Stimulated activated CD4-positive, alpha-beta T cell treated with anti-CD3 and anti-CD28 coated beads, TNF-alpha, amount 100 ng/mL, for 1 hour (primary cell): Measurements from ENCODE around the gene PCSK5.
"Not testable (repeated sequence)": the region's sequence is repeated elsewhere in the genome, so short reads cannot be mapped to it uniquely, and the experiment has no call there.

Source experiments
- DNase-seq, 3 donors: peaks; one replicate each; pipeline ENCODE4 v3.0.0-alpha.2; 2020; ENCODE audit warnings: low read depth in 3 of 3, low spot score in 1 of 3

PCSK5 gene

GRCh38 chr9:75962013-75962661 lies 71.7 kb downstream of the PCSK5 start:
- no peak for DNase-seq

DNA sequence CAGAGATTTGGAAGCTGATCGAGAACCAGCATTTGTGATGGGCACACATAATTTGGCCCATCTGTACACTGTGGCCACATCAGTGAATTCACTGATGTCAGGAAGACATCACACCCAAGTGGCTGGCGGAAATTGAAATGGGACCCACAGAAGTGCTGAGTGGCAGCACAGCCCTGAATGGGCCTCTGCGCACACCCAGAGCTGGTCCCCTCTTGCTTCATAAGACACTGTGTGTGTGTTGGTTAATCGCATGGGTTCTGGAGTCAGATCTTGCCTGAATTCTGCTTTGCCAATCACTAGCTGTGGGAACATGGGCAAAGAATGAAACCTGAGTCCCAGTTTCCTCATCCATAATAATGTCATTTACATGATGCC lies 72.2 kb downstream of the PCSK5 start:
- DNase-seq = no peak

DNA sequence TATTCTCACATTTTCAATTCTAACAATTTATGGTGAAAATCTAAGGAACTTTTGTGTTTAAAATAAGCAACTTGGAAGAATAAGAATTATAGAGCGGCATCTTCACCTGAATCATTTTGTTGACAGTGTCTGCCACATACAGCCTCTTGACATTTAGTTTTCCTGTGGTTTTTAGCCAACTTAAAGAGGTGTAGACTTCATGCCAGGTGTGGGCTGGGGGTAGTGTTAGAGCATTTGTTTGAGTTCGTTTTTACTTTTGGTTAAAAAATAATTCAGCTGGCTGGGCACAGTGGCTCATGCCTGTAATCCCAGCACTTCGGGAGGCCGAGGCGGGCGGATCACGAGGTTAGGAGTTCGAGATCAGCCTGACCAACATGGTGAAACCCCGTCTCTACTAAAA lies 72.8 kb downstream of the PCSK5 start:
- not testable (repeated sequence) for DNase-seq

GRCh38 chr9:75964427-75964826 lies 74.0 kb downstream of the PCSK5 start:
- no peak for DNase-seq

DNA sequence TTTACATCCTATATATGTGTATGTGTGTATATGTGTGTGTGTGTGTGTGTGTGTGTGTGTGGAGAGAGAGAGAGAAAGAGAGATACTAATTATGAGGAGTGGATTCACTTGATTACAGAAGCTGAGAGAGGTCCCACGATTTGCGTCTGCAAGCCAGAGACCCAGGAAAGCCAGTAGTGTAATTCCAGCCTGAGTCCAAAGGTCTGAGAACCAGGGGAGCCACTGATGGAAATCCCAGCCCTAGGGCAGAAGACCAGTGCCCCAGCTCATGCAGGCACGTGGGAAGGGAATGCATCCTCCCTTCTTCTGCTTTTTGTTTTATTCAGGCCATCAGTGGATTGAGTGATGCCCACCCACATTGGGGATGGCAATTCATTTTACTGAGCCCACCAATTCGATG lies 74.8 kb downstream of the PCSK5 start:
- no peak for DNase-seq

DNA sequence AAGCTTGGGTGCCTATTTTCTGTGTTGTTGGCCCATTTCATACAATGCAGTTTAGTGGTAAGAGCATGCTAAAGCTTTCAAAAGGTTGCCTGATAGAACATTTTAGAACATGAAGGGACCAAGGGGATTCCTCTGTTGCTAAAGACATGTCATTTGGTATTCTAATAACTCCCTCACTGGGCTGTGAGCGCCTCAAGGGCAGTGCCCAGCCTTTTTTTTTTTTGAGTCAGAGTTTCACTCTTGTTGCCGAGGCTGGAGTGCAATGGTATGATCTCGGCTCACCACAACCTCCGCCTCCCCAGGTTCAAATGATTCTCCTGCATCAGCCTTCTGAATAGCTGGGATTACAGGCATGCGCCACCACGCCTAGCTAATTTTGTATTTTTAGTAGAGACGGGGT lies 77.1 kb downstream of the PCSK5 start:
- no peak for DNase-seq

DNA sequence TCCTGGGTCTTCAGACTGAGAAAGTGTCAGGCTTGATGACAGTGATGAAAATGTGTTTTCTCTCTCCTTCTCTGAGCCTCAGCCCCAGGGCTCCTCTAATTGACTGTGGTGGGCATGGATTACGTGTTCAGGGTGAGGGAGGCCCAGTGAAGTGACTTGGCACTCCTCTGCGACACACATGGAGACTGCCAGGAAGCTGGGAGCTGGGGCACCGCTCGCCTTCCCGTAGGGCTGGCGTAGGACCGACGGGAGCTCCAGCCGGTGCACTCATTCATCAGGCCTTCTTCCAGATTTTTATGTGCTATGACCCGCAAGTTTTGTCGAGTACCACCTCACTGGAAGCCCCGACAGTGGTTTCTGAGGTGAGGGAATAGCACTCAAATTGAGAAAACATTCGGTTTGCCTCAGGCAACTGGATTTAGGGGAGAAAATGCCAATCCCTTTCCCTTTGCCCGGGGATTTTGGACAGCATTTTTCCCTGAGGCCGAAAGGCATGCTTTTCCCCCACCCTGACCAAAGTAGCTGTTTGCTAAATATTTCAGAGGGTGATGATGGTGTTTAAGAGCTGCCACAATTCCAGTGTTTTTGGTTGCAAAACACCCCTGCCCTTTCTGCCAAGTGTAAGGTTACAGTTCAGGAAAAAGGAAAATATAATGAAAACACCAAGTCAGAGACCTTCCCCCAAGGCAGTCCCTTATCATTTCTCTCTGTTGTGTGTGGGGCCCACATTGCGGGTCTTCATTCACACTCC lies 83.7 kb downstream of the PCSK5 start:
- DNase-seq = no peak

GRCh38 chr9:75975071-75975470 lies 84.6 kb downstream of the PCSK5 start:
- DNase-seq = no peak

- DNase-seq = no peak
These were observed 86.1 kb downstream of the PCSK5 start for GRCh38 chr9:75976549-75976948.

DNA sequence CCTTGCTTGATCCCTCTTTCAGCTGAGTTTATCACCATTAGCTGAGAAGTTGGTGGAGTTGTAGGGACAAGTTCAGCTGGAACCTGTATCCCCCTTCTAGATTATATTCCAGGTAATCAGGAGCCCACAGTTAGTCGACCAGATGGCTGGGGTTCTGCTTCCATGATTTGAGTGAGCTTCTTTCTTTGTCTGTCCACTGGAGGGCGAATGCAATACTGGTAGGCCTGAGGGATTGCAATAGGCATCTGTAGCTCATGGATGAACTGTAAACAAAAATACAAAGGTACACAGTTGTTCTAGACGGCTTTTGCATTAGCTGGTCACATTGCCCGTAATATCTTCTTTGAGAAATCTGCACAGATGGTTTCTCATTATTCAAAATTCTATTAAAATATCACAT lies 88.9 kb downstream of the PCSK5 start:
- no peak for DNase-seq

- DNase-seq = no peak
These were observed 93.0 kb downstream of the PCSK5 start for GRCh38 chr9:75983319-75984045.

DNA sequence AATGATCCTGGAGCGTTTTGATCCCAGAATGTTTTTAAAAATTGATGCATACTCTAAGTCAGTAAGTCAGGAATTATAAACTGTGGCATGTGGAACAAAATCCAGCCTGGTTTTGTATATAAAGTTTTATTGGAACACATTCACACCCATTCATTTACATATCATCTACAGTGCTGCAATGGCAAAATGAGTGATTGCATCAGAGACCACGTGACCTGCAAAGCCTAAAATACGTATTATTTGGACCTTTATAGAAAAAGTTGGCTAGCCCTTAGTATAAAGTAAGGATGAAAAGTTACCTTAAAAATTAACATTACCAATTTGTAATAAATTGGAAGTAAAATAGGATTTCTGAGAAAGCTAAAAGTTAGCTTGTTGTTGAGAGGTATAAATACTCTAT lies 95.0 kb downstream of the PCSK5 start:
- DNase-seq = no peak

GRCh38 chr9:75988663-75989062 lies 98.2 kb downstream of the PCSK5 start:
- DNase-seq = no peak

DNA sequence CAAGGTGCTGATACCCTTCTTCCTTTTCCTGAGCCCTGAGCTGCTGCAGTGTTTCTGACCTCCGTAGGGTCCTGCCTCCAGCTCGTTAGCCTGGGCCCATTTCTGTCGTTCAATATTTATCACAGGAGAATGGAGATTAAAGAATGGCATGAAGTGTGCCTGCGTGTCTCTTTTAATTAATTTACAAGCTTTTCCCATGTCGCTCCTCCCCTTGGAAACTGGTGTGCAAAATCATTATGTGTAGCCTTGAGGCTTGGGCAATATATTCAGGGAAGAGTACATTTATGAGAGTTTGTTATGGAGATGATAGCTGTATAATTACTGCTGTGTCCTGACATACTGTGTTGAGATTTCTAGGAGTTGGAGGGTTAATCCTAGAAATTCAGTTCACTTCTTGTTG lies 99.7 kb downstream of the PCSK5 start:
- DNase-seq = no peak

- no peak for DNase-seq
These were observed 100.3 kb downstream of the PCSK5 start for GRCh38 chr9:75990576-75991304.

DNA sequence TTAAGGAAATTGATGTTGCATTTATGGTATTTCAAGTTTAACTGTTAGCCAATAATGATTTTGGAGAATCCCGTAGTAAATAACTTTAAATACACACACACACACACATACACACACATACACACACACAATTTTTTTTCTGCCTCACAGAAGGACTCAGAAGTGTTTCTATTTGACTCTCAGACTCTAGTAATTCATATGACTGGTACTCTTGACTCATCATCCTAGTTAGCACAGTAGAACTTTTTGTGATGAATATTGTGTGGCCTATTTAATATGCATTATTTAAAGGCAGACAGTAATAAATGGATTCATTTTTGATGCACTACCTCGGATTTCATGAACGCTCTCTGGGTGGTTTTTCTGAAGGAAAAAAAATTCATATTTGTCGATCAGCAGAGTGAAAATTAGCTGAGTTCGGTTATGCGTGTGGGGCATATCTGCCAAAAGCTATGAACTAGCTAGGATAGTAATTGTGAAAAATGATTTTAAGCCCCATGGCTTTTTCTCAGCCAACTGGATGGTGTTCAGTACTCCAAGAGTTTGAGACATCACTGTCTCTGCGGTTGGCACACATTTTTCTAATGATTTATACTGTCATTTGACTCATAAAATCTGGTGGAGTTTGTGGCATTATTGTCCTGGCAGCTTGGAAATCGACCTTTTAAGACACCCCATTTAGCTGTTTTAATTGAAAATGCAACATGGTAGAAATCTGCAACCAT lies 102.2 kb downstream of the PCSK5 start:
- DNase-seq = no peak

- DNase-seq = no peak
These were observed 103.0 kb downstream of the PCSK5 start for GRCh38 chr9:75993434-75993833.

- no peak for DNase-seq
These were observed 104.6 kb downstream of the PCSK5 start for GRCh38 chr9:75995066-75995465.

DNA sequence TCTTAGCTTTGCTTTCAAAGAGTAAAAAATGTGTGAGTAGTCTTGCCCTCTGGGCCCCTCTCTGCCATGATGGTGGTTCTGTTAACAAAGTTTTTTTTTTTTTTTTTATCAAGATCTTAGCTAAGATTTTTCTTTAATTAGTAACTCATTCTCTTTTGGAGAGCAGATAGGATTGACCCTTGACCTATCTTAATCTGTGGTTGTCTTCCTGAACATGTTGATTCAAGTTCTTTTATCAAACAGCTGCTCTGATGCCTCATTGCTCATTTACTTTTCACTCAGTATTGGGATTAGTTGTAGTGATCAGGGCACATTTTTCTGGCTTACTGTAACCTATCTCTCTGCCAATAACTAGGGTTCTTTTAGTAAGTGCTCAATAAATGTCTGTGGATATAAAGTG lies 106.3 kb downstream of the PCSK5 start:
- DNase-seq = no peak

GRCh38 chr9:75997206-75997605 lies 106.7 kb downstream of the PCSK5 start:
- no peak for DNase-seq
